ENCODE measurements around the gene MMP10.

The MMP10 gene

DNA sequence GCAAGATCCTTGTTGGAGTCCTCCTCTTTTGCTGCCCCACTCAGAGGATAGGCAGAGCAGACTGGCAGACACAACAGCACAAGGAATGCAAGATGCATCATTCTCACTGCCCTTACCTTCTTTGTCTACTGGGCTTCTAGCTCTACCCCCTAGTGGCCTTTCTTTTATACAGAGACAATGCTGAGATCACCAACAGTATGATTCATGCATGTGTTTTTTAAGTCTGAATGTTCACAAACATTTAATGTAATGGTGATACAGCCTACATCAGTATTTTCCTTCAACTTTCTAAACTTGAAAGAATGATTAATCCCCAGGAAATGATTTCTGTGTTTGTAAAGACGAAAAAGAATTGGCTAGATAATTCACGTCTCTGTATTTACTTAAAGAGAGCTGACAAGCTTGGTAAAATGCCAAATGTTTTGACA is at the start of gene MMP10:
Gene MMP10, minus strand, starts transcription at position 138 of the 428 bp plus-strand sequence. Its CDS starts 37 bp downstream, at position 101.
- Histone ChIP-seq H3K36me3 (ENCODE audit: control insufficient read depth in 2 of 2, insufficient read depth in 2 of 2, low read length in 2 of 2) (no peaks in the 10 kb centered on the region), H3K27ac (ENCODE audit: low read length) (no peak within 1 kb of the TSS), H3K27me3 (ENCODE audit: control insufficient read depth in 1 of 2, insufficient read depth in 2 of 2, low read length in 2 of 2) (no peaks in the 10 kb centered on the region), H3K9me3 (ENCODE audit: control insufficient read depth in 2 of 2, low read length in 2 of 2) (no peaks in the 10 kb centered on the region), H3K9ac (ENCODE audit: low read length in 2 of 2) (no peak within 1 kb of the TSS), H3K4me1 (ENCODE audit: control insufficient read depth, insufficient read depth, low read length) (no peaks in the 10 kb centered on the region), H3K4me3 (ENCODE audit: low read length in 2 of 2) (no peak within 1 kb of the TSS)

GRCh38 chr11:102829316-102830000 is 49.0 kb upstream of the MMP10 start:
- H3K9ac ChIP-seq (ENCODE audit: low read length in 2 of 2): no peak overlapping the region
- H3K27me3 ChIP-seq (ENCODE audit: control insufficient read depth in 1 of 2, insufficient read depth in 2 of 2, low read length in 2 of 2): no peaks in the 10 kb centered on the region
- no peak overlapping the region for H3K4me3 ChIP-seq (ENCODE audit: low read length in 2 of 2)
- H3K27ac ChIP-seq (ENCODE audit: low read length): no peak overlapping the region
- H3K4me1 ChIP-seq (ENCODE audit: control insufficient read depth, insufficient read depth, low read length): no peaks in the 10 kb centered on the region
- no peaks in the 10 kb centered on the region for H3K9me3 ChIP-seq (ENCODE audit: control insufficient read depth in 2 of 2, low read length in 2 of 2)
- H3K36me3 ChIP-seq (ENCODE audit: control insufficient read depth in 2 of 2, insufficient read depth in 2 of 2, low read length in 2 of 2): no peaks in the 10 kb centered on the region

DNA sequence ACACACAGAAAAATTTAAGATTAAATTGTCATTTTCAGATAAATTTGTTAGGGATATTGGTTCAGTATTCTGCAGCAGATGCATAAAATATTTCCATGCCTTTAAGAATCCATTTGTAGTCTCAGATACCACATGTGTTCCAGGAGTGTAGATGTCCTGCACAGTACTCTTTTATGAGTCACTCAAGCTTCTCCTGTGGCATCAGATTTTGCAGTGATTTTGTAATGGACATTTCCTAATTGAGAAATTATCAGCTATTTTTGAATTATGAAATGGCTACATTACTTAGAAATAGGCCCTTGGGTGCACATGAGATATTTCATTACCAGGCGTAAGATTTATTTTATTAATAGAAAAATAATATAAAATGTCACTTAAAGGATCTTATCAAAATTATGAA is 44.1 kb upstream of the MMP10 start:
- Histone ChIP-seq H3K9ac (ENCODE audit: low read length in 2 of 2) (no peak overlapping the region), H3K27me3 (ENCODE audit: control insufficient read depth in 1 of 2, insufficient read depth in 2 of 2, low read length in 2 of 2) (no peaks in the 10 kb centered on the region), H3K27ac (ENCODE audit: low read length) (no peak overlapping the region), H3K4me1 (ENCODE audit: control insufficient read depth, insufficient read depth, low read length) (no peaks in the 10 kb centered on the region), H3K9me3 (ENCODE audit: control insufficient read depth in 2 of 2, low read length in 2 of 2) (no peaks in the 10 kb centered on the region), H3K4me3 (ENCODE audit: low read length in 2 of 2) (no peak overlapping the region), H3K36me3 (ENCODE audit: control insufficient read depth in 2 of 2, insufficient read depth in 2 of 2, low read length in 2 of 2) (no peaks in the 10 kb centered on the region)

DNA sequence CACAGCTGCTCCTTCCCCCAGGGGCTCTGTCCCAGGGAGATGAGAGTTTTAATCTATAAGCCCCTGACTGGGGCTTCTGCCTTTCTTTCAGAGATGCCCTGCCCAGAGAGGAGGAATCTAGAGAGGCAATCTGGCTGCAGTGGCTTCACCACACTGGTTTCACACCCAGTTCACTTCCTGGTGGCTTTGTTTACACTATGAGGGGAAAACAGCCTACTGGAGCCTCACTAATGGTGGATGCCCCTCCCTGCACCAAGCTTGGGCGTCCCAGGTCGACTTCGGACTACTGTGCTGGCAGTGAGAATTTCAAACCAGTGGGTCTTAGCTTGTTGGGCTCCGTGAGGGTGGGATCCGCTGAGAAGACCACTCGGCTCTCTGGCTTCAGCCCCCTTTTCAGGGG is 39.1 kb upstream of the MMP10 start:
- Histone ChIP-seq H3K27me3 (ENCODE audit: control insufficient read depth in 1 of 2, insufficient read depth in 2 of 2, low read length in 2 of 2) (no peaks in the 10 kb centered on the region), H3K36me3 (ENCODE audit: control insufficient read depth in 2 of 2, insufficient read depth in 2 of 2, low read length in 2 of 2) (no peaks in the 10 kb centered on the region), H3K27ac (ENCODE audit: low read length) (no peak overlapping the region), H3K9me3 (ENCODE audit: control insufficient read depth in 2 of 2, low read length in 2 of 2) (no peaks in the 10 kb centered on the region), H3K9ac (ENCODE audit: low read length in 2 of 2) (no peak overlapping the region), H3K4me1 (ENCODE audit: control insufficient read depth, insufficient read depth, low read length) (no peaks in the 10 kb centered on the region), H3K4me3 (ENCODE audit: low read length in 2 of 2) (no peak overlapping the region)

DNA sequence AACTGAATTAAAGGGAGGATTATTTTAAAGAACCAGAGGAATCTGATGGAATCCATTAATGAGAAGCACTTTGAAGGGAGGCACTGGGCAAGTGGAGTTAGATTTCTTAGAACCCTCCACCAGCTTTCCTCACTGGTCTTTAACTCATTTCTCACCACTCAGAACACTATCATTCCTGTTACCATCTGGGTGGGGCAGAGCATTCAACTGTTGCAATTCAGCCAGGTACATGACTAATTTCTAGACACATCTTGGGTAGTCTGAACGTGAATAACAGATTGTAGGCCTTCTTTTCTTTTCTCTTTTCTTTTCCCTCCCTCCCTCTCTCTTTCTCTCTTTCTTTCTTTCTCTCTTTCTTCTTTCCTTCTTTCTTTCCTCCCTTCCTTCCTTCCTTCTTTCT is 33.1 kb upstream of the MMP10 start:
- no peaks in the 10 kb centered on the region for H3K27me3 ChIP-seq (ENCODE audit: control insufficient read depth in 1 of 2, insufficient read depth in 2 of 2, low read length in 2 of 2)
- H3K9ac ChIP-seq (ENCODE audit: low read length in 2 of 2): no peak overlapping the region
- no peak overlapping the region for H3K27ac ChIP-seq (ENCODE audit: low read length)
- no peaks in the 10 kb centered on the region for H3K9me3 ChIP-seq (ENCODE audit: control insufficient read depth in 2 of 2, low read length in 2 of 2)
- H3K36me3 ChIP-seq (ENCODE audit: control insufficient read depth in 2 of 2, insufficient read depth in 2 of 2, low read length in 2 of 2): no peaks in the 10 kb centered on the region
- H3K4me3 ChIP-seq (ENCODE audit: low read length in 2 of 2): no peak overlapping the region
- no peaks in the 10 kb centered on the region for H3K4me1 ChIP-seq (ENCODE audit: control insufficient read depth, insufficient read depth, low read length)

DNA sequence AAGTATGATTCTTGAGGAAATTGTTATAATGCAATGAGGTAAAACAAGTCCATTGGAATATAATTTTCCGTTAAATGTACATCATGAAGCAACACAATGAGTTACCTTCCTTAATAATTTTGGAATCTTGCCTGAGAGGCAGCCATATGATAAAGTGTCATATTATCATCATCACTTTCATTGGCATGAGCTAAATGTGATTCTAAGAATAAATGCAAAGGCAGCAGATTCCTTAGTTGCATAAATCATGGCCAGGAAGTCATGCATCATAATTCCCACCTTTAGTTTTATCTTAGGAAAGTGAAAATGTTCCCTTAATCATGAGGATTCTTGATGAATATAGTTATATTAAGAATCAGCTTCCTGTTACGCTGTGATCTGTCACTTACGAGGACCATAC is 31.8 kb upstream of the MMP10 start:
- Histone ChIP-seq H3K9me3 (ENCODE audit: control insufficient read depth in 2 of 2, low read length in 2 of 2) (no peaks in the 10 kb centered on the region), H3K9ac (ENCODE audit: low read length in 2 of 2) (no peak overlapping the region), H3K4me1 (ENCODE audit: control insufficient read depth, insufficient read depth, low read length) (no peaks in the 10 kb centered on the region), H3K27me3 (ENCODE audit: control insufficient read depth in 1 of 2, insufficient read depth in 2 of 2, low read length in 2 of 2) (no peaks in the 10 kb centered on the region), H3K27ac (ENCODE audit: low read length) (no peak overlapping the region), H3K4me3 (ENCODE audit: low read length in 2 of 2) (no peak overlapping the region), H3K36me3 (ENCODE audit: control insufficient read depth in 2 of 2, insufficient read depth in 2 of 2, low read length in 2 of 2) (no peaks in the 10 kb centered on the region)

GRCh38 chr11:102810950-102811660 is 30.7 kb upstream of the MMP10 start:
- Histone ChIP-seq H3K36me3 (ENCODE audit: control insufficient read depth in 2 of 2, insufficient read depth in 2 of 2, low read length in 2 of 2) (no peaks in the 10 kb centered on the region), H3K4me1 (ENCODE audit: control insufficient read depth, insufficient read depth, low read length) (no peaks in the 10 kb centered on the region), H3K27ac (ENCODE audit: low read length) (no peak overlapping the region), H3K27me3 (ENCODE audit: control insufficient read depth in 1 of 2, insufficient read depth in 2 of 2, low read length in 2 of 2) (no peaks in the 10 kb centered on the region), H3K9ac (ENCODE audit: low read length in 2 of 2) (no peak overlapping the region), H3K4me3 (ENCODE audit: low read length in 2 of 2) (no peak overlapping the region), H3K9me3 (ENCODE audit: control insufficient read depth in 2 of 2, low read length in 2 of 2) (no peaks in the 10 kb centered on the region)

DNA sequence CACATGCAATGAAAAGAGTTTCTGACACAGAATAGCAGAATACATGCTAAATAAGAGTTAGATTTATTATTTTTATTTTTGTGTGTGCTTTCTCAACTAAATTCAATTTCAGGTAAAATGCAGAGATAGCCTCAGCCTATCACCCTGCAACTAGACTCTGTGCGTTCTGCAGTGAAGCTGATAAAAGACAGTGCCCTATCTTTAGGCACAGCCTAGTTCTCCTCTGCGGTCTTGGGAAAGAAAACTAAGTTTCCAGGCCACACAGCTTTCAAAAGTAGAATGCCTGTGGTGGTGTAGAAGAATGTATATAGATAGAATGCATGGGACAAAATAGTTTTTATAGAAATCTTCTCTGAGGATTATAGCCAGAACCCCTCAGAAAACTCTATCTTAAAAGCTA is 29.5 kb upstream of the MMP10 start:
- Histone ChIP-seq H3K9ac (ENCODE audit: low read length in 2 of 2) (no peak overlapping the region), H3K27ac (ENCODE audit: low read length) (no peak overlapping the region), H3K36me3 (ENCODE audit: control insufficient read depth in 2 of 2, insufficient read depth in 2 of 2, low read length in 2 of 2) (no peaks in the 10 kb centered on the region), H3K4me1 (ENCODE audit: control insufficient read depth, insufficient read depth, low read length) (no peaks in the 10 kb centered on the region), H3K27me3 (ENCODE audit: control insufficient read depth in 1 of 2, insufficient read depth in 2 of 2, low read length in 2 of 2) (no peaks in the 10 kb centered on the region), H3K4me3 (ENCODE audit: low read length in 2 of 2) (no peak overlapping the region), H3K9me3 (ENCODE audit: control insufficient read depth in 2 of 2, low read length in 2 of 2) (no peaks in the 10 kb centered on the region)

- Histone ChIP-seq H3K9ac (ENCODE audit: low read length in 2 of 2) (no peak overlapping the region), H3K27me3 (ENCODE audit: control insufficient read depth in 1 of 2, insufficient read depth in 2 of 2, low read length in 2 of 2) (no peaks in the 10 kb centered on the region), H3K4me1 (ENCODE audit: control insufficient read depth, insufficient read depth, low read length) (no peaks in the 10 kb centered on the region)
Observed at GRCh38 chr11:102807921-102808320, 27.5 kb upstream of the MMP10 start.

GRCh38 chr11:102806296-102806695 is 25.9 kb upstream of the MMP10 start:
- H3K27me3 ChIP-seq (ENCODE audit: control insufficient read depth in 1 of 2, insufficient read depth in 2 of 2, low read length in 2 of 2): no peaks in the 10 kb centered on the region
- no peaks in the 10 kb centered on the region for H3K36me3 ChIP-seq (ENCODE audit: control insufficient read depth in 2 of 2, insufficient read depth in 2 of 2, low read length in 2 of 2)
- no peak overlapping the region for H3K4me3 ChIP-seq (ENCODE audit: low read length in 2 of 2)
- H3K9ac ChIP-seq (ENCODE audit: low read length in 2 of 2): no peak overlapping the region
- H3K4me1 ChIP-seq (ENCODE audit: control insufficient read depth, insufficient read depth, low read length): no peaks in the 10 kb centered on the region
- H3K9me3 ChIP-seq (ENCODE audit: control insufficient read depth in 2 of 2, low read length in 2 of 2): no peaks in the 10 kb centered on the region
- H3K27ac ChIP-seq (ENCODE audit: low read length): no peak overlapping the region

More at GRCh38 chr11:102807921-102808320, 27.5 kb upstream of the MMP10 start:
- Histone ChIP-seq H3K4me3 (ENCODE audit: low read length in 2 of 2) (no peak overlapping the region), H3K36me3 (ENCODE audit: control insufficient read depth in 2 of 2, insufficient read depth in 2 of 2, low read length in 2 of 2) (no peaks in the 10 kb centered on the region), H3K9me3 (ENCODE audit: control insufficient read depth in 2 of 2, low read length in 2 of 2) (no peaks in the 10 kb centered on the region), H3K27ac (ENCODE audit: low read length) (no peak overlapping the region)

GRCh38 chr11:102802341-102802740 is 21.9 kb upstream of the MMP10 start:
- H3K36me3 ChIP-seq (ENCODE audit: control insufficient read depth in 2 of 2, insufficient read depth in 2 of 2, low read length in 2 of 2): no peaks in the 10 kb centered on the region
- no peak overlapping the region for H3K9ac ChIP-seq (ENCODE audit: low read length in 2 of 2)
- H3K4me3 ChIP-seq (ENCODE audit: low read length in 2 of 2): no peak overlapping the region
- no peak overlapping the region for H3K27ac ChIP-seq (ENCODE audit: low read length)
- no peaks in the 10 kb centered on the region for H3K4me1 ChIP-seq (ENCODE audit: control insufficient read depth, insufficient read depth, low read length)
- no peaks in the 10 kb centered on the region for H3K27me3 ChIP-seq (ENCODE audit: control insufficient read depth in 1 of 2, insufficient read depth in 2 of 2, low read length in 2 of 2)
- H3K9me3 ChIP-seq (ENCODE audit: control insufficient read depth in 2 of 2, low read length in 2 of 2): no peaks in the 10 kb centered on the region

All from stomach smooth muscle (tissue), 2 donors.